ENCODE results near the gene CDKL1. TPM values are rescaled to one million over a fixed set of nuclear protein-coding genes. Genes with fewer than 3 reads are reported as not detected.

The CDKL1 gene
- total RNA-seq, 2 experiments from 2014 or later = 2.4 to 2.8 TPM

GRCh38 chr14:50402965-50403364, 6.3 kb upstream of the CDKL1 start:
- Histone ChIP-seq H3K27me3 (ENCODE audit: control insufficient read depth in 1 of 2, insufficient read depth in 2 of 2, low read length in 2 of 2) (no peaks in the 10 kb centered on the region), H3K27ac (ENCODE audit: low read depth in 1 of 2, low read length in 2 of 2) (no peak overlapping the region), H3K36me3 (ENCODE audit: insufficient read depth, low read length) (no peaks in the 10 kb centered on the region), H3K9me3 (ENCODE audit: control insufficient read depth in 1 of 2, insufficient read depth in 1 of 2, low read length in 2 of 2) (no peaks in the 10 kb centered on the region), H3K4me3 (ENCODE audit: low read length) (no peak overlapping the region), H3K4me1 (ENCODE audit: insufficient read depth, low read length) (peaks cover 5% of the 10 kb centered on the region)
- CTCF ChIA-PET = no interaction called here
- Mint-ChIP-seq H3K9me3 (peaks cover 2% of the 10 kb centered on the region), H3K27me3 (no peaks in the 10 kb centered on the region), H3K4me3 (no peak overlapping the region), H3K4me1 (ENCODE audit: low read depth) (no peaks in the 10 kb centered on the region), H3K27ac (no peak overlapping the region), H3K36me3 (ENCODE audit: low read depth) (no peaks in the 10 kb centered on the region)
- POLR2A ChIA-PET = no interaction called here
- TF ChIP-seq, protein P1, sequence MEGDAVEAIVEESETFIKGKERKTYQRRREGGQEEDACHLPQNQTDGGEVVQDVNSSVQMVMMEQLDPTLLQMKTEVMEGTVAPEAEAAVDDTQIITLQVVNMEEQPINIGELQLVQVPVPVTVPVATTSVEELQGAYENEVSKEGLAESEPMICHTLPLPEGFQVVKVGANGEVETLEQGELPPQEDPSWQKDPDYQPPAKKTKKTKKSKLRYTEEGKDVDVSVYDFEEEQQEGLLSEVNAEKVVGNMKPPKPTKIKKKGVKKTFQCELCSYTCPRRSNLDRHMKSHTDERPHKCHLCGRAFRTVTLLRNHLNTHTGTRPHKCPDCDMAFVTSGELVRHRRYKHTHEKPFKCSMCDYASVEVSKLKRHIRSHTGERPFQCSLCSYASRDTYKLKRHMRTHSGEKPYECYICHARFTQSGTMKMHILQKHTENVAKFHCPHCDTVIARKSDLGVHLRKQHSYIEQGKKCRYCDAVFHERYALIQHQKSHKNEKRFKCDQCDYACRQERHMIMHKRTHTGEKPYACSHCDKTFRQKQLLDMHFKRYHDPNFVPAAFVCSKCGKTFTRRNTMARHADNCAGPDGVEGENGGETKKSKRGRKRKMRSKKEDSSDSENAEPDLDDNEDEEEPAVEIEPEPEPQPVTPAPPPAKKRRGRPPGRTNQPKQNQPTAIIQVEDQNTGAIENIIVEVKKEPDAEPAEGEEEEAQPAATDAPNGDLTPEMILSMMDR (IDR thresholded peaks at IDR 0.05) = no peak
- ATAC-seq (ENCODE audit: poor library complexity) (no peak), DNase-seq (no peak)
- intact Hi-C loops (cut with DNase I, micrococcal nuclease) = no loop called here

DNA sequence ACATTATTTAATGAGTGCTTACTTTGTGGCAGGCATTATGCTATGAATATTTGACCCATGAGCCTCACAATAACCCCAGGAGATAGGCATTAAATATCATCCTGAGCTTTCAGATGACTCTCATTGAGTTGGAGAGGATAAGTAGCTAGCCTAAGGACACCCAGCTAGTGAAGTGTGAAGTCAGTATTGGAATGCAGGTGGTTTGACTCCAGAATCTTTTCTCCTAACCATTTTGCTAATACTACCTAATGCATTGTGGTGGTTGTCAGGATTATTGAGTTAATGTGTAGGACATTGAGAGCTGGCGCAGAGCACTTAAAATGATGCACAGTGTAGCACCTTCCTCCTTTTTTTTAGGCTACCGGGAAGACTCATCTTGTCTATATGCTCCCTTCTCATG, 3.8 kb upstream of the CDKL1 start:
- H3K27ac ChIP-seq (ENCODE audit: low read depth in 1 of 2, low read length in 2 of 2) = no peak overlapping the region
- H3K27ac Mint-ChIP-seq = no peak overlapping the region
- peaks cover 12% of the 10 kb centered on the region for H3K4me1 Mint-ChIP-seq (ENCODE audit: low read depth)
- no peak overlapping the region for H3K4me3 Mint-ChIP-seq
- intact Hi-C loops (cut with DNase I, micrococcal nuclease) = no loop called here
- no peaks in the 10 kb centered on the region for H3K9me3 Mint-ChIP-seq
- no peaks in the 10 kb centered on the region for H3K36me3 Mint-ChIP-seq (ENCODE audit: low read depth)
- peaks cover 12% of the 10 kb centered on the region for H3K4me1 ChIP-seq (ENCODE audit: insufficient read depth, low read length)
- H3K27me3 ChIP-seq (ENCODE audit: control insufficient read depth in 1 of 2, insufficient read depth in 2 of 2, low read length in 2 of 2) = no peaks in the 10 kb centered on the region
- H3K9me3 ChIP-seq (ENCODE audit: control insufficient read depth in 1 of 2, insufficient read depth in 1 of 2, low read length in 2 of 2) = no peaks in the 10 kb centered on the region
- no peak overlapping the region for H3K4me3 ChIP-seq (ENCODE audit: low read length)
- no peak for DNase-seq
- ATAC-seq (ENCODE audit: poor library complexity) = no peak
- ChIA-PET CTCF (interaction anchor here (0.6 kb wide), 1 partner anchor 288 kb away, joined by 4 read pairs; no protein-coding TSS in a partner anchor), POLR2A (no interaction called here)
- no peaks in the 10 kb centered on the region for H3K36me3 ChIP-seq (ENCODE audit: insufficient read depth, low read length)
- TF ChIP-seq, protein P1 (IDR thresholded peaks at IDR 0.05) = no peak
- H3K27me3 Mint-ChIP-seq = peaks cover 4% of the 10 kb centered on the region

GRCh38 chr14:50399251-50400032, 2.8 kb upstream of the CDKL1 start:
- no peak overlapping the region for H3K4me3 ChIP-seq (ENCODE audit: low read length)

More at GRCh38 chr14:50399251-50400032, 2.8 kb upstream of the CDKL1 start:
- TF ChIP-seq, protein P1 (IDR thresholded peaks at IDR 0.05) = no peak
- no peaks in the 10 kb centered on the region for H3K9me3 ChIP-seq (ENCODE audit: control insufficient read depth in 1 of 2, insufficient read depth in 1 of 2, low read length in 2 of 2)
- Mint-ChIP-seq H3K36me3 (ENCODE audit: low read depth) (no peaks in the 10 kb centered on the region), H3K9me3 (no peaks in the 10 kb centered on the region), H3K4me3 (no peak overlapping the region), H3K27me3 (peaks cover 4% of the 10 kb centered on the region), H3K4me1 (ENCODE audit: low read depth) (peaks cover 12% of the 10 kb centered on the region), H3K27ac (no peak overlapping the region)
- ATAC-seq (ENCODE audit: poor library complexity) (no peak), DNase-seq (no peak)
- H3K36me3 ChIP-seq (ENCODE audit: insufficient read depth, low read length) = no peaks in the 10 kb centered on the region
- peaks cover 12% of the 10 kb centered on the region for H3K4me1 ChIP-seq (ENCODE audit: insufficient read depth, low read length)
- POLR2A ChIA-PET = interaction anchor here (1.0 kb wide), 1 partner anchor 124 kb away, joined by 3 read pairs; no protein-coding TSS in a partner anchor
- H3K27me3 ChIP-seq (ENCODE audit: control insufficient read depth in 1 of 2, insufficient read depth in 2 of 2, low read length in 2 of 2) = no peaks in the 10 kb centered on the region
- CTCF ChIA-PET = no interaction called here
- intact Hi-C loops (cut with DNase I, micrococcal nuclease) = loop anchor here in 1 of 2 experiments (5.0 kb wide), 1 partner anchor 37 kb away; no protein-coding TSS in a partner anchor
- no peak overlapping the region for H3K27ac ChIP-seq (ENCODE audit: low read depth in 1 of 2, low read length in 2 of 2)
